SK-N-SH treated with all-trans-retinoic acid at 6 μM for 48 hours (cell line): Measurements from ENCODE around the gene BTLA.

ENCODE experiments used
- ATAC-seq: fragments of 200-7000 bp; cut with Tn5 transposase; 3 replicates; pipeline ENCODE4 v1.9.1; 2020; ENCODE audit warnings: mild to moderate bottlenecking, moderate library complexity
- BACH2 ChIP-seq: fragments of 250-450 bp; sonication (Bioruptor Pico); IDR thresholded peaks from 2 replicates; pipeline ENCODE4 v1.9.0; 2021; ENCODE audit warnings: mild to moderate bottlenecking, borderline replicate concordance
- CREB5 ChIP-seq: fragments of 250-450 bp; sonication (Bioruptor Pico); IDR thresholded peaks from 2 replicates; pipeline ENCODE4 v1.5.1; 2020; ENCODE audit warnings: low read depth, mild to moderate bottlenecking, moderate library complexity
- CSDC2 ChIP-seq: fragments of 250-450 bp; sonication (Bioruptor Pico); IDR thresholded peaks from 2 replicates; pipeline ENCODE4 v1.5.0; 2020; ENCODE audit warnings: mild to moderate bottlenecking, moderate library complexity
- ESRRG ChIP-seq: fragments of 250-450 bp; sonication (Bioruptor Pico); IDR thresholded peaks from 2 replicates; pipeline ENCODE4 v1.6.1; 2021; ENCODE audit warnings: mild to moderate bottlenecking
- GLIS3 ChIP-seq: fragments of 250-450 bp; sonication (Bioruptor Pico); IDR thresholded peaks from 2 replicates; pipeline ENCODE4 v1.5.0; 2020; ENCODE audit warnings: mild to moderate bottlenecking, moderate library complexity
- ISL1 ChIP-seq: fragments of 250-450 bp; sonication (Bioruptor Pico); IDR thresholded peaks from 2 replicates; pipeline ENCODE4 v2.1.2; 2022; ENCODE audit warnings: mild to moderate bottlenecking, moderate library complexity
- OSR1 ChIP-seq: fragments of 250-450 bp; sonication (Bioruptor Pico); IDR thresholded peaks from 2 replicates; pipeline ENCODE4 v1.8.0; 2022; ENCODE audit warnings: moderate library complexity, mild to moderate bottlenecking, inconsistent platforms
- PPARA ChIP-seq: fragments of 250-450 bp; sonication (Bioruptor Pico); IDR thresholded peaks from 2 replicates; pipeline ENCODE4 v1.5.0; 2020; ENCODE audit warnings: mild to moderate bottlenecking, borderline replicate concordance
- RARB ChIP-seq: fragments of 250-450 bp; sonication (Bioruptor Pico); IDR thresholded peaks from 2 replicates; pipeline ENCODE4 v1.8.0; 2021; ENCODE audit warnings: mild to moderate bottlenecking, moderate library complexity
- SNAI2 ChIP-seq: fragments of 250-450 bp; sonication (Bioruptor Pico); IDR thresholded peaks from 2 replicates; pipeline ENCODE4 v1.5.0; 2020; ENCODE audit warnings: mild to moderate bottlenecking, moderate library complexity
- TCF4 ChIP-seq: fragments of 250-450 bp; sonication (Bioruptor Pico); IDR thresholded peaks from 2 replicates; pipeline ENCODE4 v1.8.0; 2021; ENCODE audit warnings: mild to moderate bottlenecking, moderate library complexity, borderline replicate concordance
- ZC3H10 ChIP-seq: fragments of 250-450 bp; sonication (Bioruptor Pico); IDR thresholded peaks from 2 replicates; pipeline ENCODE4 v1.5.1; 2021; ENCODE audit warnings: mild to moderate bottlenecking, moderate library complexity
- ZFP3 ChIP-seq: fragments of 250-450 bp; sonication (Bioruptor Pico); IDR thresholded peaks from 2 replicates; pipeline ENCODE4 v1.5.0; 2020; ENCODE audit warnings: mild to moderate bottlenecking, moderate library complexity
- ZFP30 ChIP-seq: fragments of 450-650 bp; formaldehyde crosslinking; IDR thresholded peaks from 2 replicates; pipeline ENCODE4 v1.5.0; 2022; ENCODE audit warnings: mild to moderate bottlenecking, moderate library complexity
- ZNF565 ChIP-seq: fragments of 450-650 bp; formaldehyde crosslinking; conservative IDR thresholded peaks from 2 replicates; pipeline ENCODE4 v1.5.0; 2020; ENCODE audit warnings: low read depth, mild to moderate bottlenecking, moderate library complexity
- ZNF70 ChIP-seq: fragments of 450-650 bp; formaldehyde crosslinking; IDR thresholded peaks from 2 replicates; pipeline ENCODE4 v1.5.0; 2020; ENCODE audit warnings: mild to moderate bottlenecking, moderate library complexity
- ZNF8 ChIP-seq: fragments of 450-650 bp; formaldehyde crosslinking; IDR thresholded peaks from 2 replicates; pipeline ENCODE4 v1.5.0; 2020; ENCODE audit warnings: mild to moderate bottlenecking, moderate library complexity
- TF ChIP-seq, protein P1 (sequence below): fragments of 250-450 bp; sonication (Bioruptor Pico); IDR thresholded peaks from 2 replicates; pipeline ENCODE4 v1.5.1; 2021; ENCODE audit warnings: mild to moderate bottlenecking, moderate library complexity
- TF ChIP-seq, protein P2 (sequence below): fragments of 250-450 bp; sonication (Bioruptor Pico); IDR thresholded peaks from 2 replicates; pipeline ENCODE4 v1.5.0; 2020; ENCODE audit warnings: mild to moderate bottlenecking, moderate library complexity
- TF ChIP-seq, protein P3 (sequence below): fragments of 250-450 bp; sonication (Bioruptor Pico); IDR thresholded peaks from 2 replicates; pipeline ENCODE4 v1.8.0; 2020; ENCODE audit warnings: mild to moderate bottlenecking, moderate library complexity, borderline replicate concordance

The BTLA gene

GRCh38 chr3:112456147-112456546 is 43.1 kb downstream of the BTLA start:
- ATAC-seq, result no peak
- TF ChIP-seq RARB (no peak), ZFP3 (no peak), CSDC2 (CRISPR knock-in tag) (no peak), GLIS3 (CRISPR knock-in tag) (no peak)
- TF ChIP-seq, protein P1, sequence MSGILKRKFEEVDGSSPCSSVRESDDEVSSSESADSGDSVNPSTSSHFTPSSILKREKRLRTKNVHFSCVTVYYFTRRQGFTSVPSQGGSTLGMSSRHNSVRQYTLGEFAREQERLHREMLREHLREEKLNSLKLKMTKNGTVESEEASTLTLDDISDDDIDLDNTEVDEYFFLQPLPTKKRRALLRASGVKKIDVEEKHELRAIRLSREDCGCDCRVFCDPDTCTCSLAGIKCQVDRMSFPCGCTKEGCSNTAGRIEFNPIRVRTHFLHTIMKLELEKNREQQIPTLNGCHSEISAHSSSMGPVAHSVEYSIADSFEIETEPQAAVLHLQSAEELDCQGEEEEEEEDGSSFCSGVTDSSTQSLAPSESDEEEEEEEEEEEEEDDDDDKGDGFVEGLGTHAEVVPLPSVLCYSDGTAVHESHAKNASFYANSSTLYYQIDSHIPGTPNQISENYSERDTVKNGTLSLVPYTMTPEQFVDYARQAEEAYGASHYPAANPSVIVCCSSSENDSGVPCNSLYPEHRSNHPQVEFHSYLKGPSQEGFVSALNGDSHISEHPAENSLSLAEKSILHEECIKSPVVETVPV (CRISPR knock-in tag), result no peak
- TF ChIP-seq, protein P2, sequence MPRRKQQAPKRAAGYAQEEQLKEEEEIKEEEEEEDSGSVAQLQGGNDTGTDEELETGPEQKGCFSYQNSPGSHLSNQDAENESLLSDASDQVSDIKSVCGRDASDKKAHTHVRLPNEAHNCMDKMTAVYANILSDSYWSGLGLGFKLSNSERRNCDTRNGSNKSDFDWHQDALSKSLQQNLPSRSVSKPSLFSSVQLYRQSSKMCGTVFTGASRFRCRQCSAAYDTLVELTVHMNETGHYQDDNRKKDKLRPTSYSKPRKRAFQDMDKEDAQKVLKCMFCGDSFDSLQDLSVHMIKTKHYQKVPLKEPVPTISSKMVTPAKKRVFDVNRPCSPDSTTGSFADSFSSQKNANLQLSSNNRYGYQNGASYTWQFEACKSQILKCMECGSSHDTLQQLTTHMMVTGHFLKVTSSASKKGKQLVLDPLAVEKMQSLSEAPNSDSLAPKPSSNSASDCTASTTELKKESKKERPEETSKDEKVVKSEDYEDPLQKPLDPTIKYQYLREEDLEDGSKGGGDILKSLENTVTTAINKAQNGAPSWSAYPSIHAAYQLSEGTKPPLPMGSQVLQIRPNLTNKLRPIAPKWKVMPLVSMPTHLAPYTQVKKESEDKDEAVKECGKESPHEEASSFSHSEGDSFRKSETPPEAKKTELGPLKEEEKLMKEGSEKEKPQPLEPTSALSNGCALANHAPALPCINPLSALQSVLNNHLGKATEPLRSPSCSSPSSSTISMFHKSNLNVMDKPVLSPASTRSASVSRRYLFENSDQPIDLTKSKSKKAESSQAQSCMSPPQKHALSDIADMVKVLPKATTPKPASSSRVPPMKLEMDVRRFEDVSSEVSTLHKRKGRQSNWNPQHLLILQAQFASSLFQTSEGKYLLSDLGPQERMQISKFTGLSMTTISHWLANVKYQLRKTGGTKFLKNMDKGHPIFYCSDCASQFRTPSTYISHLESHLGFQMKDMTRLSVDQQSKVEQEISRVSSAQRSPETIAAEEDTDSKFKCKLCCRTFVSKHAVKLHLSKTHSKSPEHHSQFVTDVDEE (CRISPR knock-in tag), result no peak

- TF ChIP-seq ISL1 (CRISPR knock-in tag), result no peak
- no peak for TF ChIP-seq ESRRG (CRISPR knock-in tag)
- TF ChIP-seq, protein P1 (CRISPR knock-in tag), result no peak
- TF ChIP-seq ZC3H10 (CRISPR knock-in tag), result no peak
- TF ChIP-seq ZFP3, result no peak
- TF ChIP-seq ZNF70 (CRISPR knock-in tag), result no peak
- no peak for TF ChIP-seq RARB
- TF ChIP-seq, protein P2 (CRISPR knock-in tag), result no peak
- no peak for TF ChIP-seq BACH2
- no peak for TF ChIP-seq ZFP30
- TF ChIP-seq, protein P3, sequence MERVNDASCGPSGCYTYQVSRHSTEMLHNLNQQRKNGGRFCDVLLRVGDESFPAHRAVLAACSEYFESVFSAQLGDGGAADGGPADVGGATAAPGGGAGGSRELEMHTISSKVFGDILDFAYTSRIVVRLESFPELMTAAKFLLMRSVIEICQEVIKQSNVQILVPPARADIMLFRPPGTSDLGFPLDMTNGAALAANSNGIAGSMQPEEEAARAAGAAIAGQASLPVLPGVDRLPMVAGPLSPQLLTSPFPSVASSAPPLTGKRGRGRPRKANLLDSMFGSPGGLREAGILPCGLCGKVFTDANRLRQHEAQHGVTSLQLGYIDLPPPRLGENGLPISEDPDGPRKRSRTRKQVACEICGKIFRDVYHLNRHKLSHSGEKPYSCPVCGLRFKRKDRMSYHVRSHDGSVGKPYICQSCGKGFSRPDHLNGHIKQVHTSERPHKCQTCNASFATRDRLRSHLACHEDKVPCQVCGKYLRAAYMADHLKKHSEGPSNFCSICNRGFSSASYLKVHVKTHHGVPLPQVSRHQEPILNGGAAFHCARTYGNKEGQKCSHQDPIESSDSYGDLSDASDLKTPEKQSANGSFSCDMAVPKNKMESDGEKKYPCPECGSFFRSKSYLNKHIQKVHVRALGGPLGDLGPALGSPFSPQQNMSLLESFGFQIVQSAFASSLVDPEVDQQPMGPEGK, result no peak
- no peak for TF ChIP-seq TCF4 (CRISPR knock-in tag)
- TF ChIP-seq OSR1 (CRISPR knock-in tag), result no peak
- TF ChIP-seq ZNF8 (CRISPR knock-in tag), result no peak
- no peak for TF ChIP-seq CREB5 (CRISPR knock-in tag)
- no peak for TF ChIP-seq GLIS3 (CRISPR knock-in tag)
- TF ChIP-seq ZNF565, result no peak
- TF ChIP-seq CSDC2 (CRISPR knock-in tag), result no peak
- ATAC-seq, result no peak
These were observed 50.3 kb downstream of the BTLA start for GRCh38 chr3:112448939-112449338.

DNA sequence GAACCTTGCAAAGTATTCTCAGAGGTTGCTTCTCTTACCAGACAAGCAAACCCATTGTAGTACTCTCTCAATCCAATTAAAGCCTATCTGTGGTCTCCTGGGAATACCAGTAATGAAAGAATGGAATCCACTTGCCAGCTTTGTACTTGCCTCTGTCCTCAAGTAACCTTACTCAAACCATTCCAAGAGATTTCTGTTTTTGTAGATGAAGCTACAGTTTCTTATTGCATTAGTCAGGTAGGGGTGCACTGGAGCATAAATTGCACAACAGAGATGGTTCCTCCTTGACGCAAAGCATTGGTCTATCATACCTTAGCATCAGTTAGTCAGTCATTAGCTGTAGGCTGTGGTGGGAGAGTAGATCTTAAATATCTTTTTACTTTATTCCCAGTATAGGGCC is 52.9 kb downstream of the BTLA start:
- ATAC-seq, result peak; percentile 40; the same call in 2 of the 3 replicates
- TF ChIP-seq ZFP3 (peak; percentile 36; the same call in 1 of the 2 replicates), SNAI2 (CRISPR knock-in tag) (0 out of 2 replicates have a peak, but pooled peaks have one; percentile 25), TCF4 (CRISPR knock-in tag) (peak; percentile 27; the same call in 1 of the 2 replicates), PPARA (no peak), OSR1 (CRISPR knock-in tag) (no peak), ISL1 (CRISPR knock-in tag) (0 out of 2 replicates have a peak, but pooled peaks have one; percentile 27)
- TF ChIP-seq, protein P2 (CRISPR knock-in tag), result no peak
